ENCODE results near the gene ATG16L2.

- TF ChIP-seq CTCF (IDR thresholded peaks at IDR 0.05; ENCODE audit: insufficient read depth, low read length, poor library complexity, severe bottlenecking) (no peak), EZH2phosphoT487 (conservative IDR thresholded peaks at IDR 0.05; ENCODE audit: low read length) (no peak)
These were observed 42.7 kb upstream of the ATG16L2 start for GRCh38 chr11:72771507-72771906.
